Measurements from ENCODE around the gene FRK. TPM values are rescaled to one million over a fixed set of nuclear protein-coding genes. Genes with fewer than 3 reads are reported as not detected.

Gene FRK
- total RNA-seq, 2 donors from 2014 or later: 2.7 to 6.3 TPM

DNA sequence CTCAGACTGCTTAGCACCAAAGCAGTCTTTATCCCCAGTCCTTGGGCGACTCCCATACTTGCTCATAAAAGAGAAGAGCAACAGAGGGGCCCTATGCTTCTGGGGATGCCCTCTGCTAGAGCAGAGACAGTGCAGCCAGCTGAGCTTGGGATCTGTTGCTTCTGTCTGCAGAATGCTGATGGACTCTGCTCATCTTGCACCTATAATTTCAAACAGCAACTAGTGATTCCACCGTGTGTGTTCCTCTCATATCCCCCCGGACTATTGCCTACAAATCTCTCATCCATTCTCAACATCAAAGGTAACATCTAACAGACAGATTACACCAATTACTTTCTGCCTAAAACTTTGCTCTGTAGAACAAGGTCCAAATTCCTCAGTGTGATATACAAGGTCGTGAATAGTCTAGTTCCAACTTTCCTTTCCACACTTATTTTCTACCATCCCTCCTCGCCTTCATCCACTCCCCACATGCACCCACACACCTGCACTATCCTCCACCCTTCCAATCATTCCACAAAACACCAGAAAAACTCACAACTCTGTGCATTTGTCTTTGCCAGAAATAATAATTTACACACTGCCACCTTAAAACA lies 62.6 kb downstream of the FRK start:
- Histone ChIP-seq H3K9me3 (no peaks in the 10 kb centered on the region), H3K27ac (no peak overlapping the region), H3K27me3 (no peaks in the 10 kb centered on the region), H3K4me1 (no peaks in the 10 kb centered on the region), H3K36me3 (no peaks in the 10 kb centered on the region), H3K4me3 (no peak overlapping the region)
- no peak for DNase-seq (ENCODE audit: low spot score)
- TF ChIP-seq, protein P1, sequence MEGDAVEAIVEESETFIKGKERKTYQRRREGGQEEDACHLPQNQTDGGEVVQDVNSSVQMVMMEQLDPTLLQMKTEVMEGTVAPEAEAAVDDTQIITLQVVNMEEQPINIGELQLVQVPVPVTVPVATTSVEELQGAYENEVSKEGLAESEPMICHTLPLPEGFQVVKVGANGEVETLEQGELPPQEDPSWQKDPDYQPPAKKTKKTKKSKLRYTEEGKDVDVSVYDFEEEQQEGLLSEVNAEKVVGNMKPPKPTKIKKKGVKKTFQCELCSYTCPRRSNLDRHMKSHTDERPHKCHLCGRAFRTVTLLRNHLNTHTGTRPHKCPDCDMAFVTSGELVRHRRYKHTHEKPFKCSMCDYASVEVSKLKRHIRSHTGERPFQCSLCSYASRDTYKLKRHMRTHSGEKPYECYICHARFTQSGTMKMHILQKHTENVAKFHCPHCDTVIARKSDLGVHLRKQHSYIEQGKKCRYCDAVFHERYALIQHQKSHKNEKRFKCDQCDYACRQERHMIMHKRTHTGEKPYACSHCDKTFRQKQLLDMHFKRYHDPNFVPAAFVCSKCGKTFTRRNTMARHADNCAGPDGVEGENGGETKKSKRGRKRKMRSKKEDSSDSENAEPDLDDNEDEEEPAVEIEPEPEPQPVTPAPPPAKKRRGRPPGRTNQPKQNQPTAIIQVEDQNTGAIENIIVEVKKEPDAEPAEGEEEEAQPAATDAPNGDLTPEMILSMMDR (IDR thresholded peaks at IDR 0.05): no peak

DNA sequence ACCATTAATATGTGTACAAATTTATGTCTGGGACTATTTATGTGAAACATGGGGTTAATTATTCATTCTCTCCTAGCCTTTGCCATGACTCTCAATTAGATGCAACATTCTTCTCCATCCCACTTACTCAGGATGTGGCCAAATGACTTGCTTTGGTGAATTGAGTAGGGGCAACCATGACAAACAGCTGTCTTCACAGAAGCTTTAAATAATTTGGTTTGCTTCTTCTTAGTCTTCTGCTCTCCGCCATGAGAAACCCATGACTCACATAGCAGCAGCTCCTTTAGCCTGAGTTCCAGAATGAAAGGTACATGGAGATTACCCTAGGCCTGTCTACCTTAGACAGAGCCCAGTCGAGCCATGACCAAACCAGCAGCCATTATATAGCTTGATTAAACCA lies 74.7 kb downstream of the FRK start:
- Histone ChIP-seq H3K9me3 (peaks cover 0 to 3% of the 10 kb centered on the region in 2 donors), H3K27me3 (no peaks in the 10 kb centered on the region), H3K4me3 (no peak overlapping the region), H3K4me1 (no peaks in the 10 kb centered on the region), H3K36me3 (no peaks in the 10 kb centered on the region), H3K27ac (no peak overlapping the region)
- DNase-seq (ENCODE audit: low spot score): no peak
- TF ChIP-seq, protein P1 (IDR thresholded peaks at IDR 0.05): no peak

DNA sequence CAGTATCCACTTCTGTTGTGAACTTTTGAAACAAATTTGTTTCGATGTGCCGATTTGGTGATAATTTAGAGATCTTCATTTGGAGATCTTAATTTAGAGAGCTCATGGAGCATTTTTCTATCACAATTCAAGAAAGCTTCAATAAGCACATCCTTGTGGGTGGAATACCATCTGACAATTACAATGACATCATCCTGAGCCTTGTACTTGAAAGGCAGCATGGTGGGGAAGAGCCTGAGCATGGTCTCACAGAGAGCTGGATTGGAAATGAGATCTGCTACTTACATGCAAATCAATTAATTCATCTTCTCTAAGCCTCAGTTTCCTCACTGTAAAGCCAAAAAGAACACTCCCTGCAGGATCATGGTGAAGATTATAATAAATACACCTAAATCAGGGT lies 75.9 kb downstream of the FRK start:
- no peaks in the 10 kb centered on the region for H3K4me1 ChIP-seq
- no peaks in the 10 kb centered on the region for H3K27me3 ChIP-seq
- no peaks in the 10 kb centered on the region for H3K36me3 ChIP-seq
- DNase-seq (ENCODE audit: low spot score): no peak
- no peak overlapping the region for H3K4me3 ChIP-seq
- TF ChIP-seq, protein P1 (IDR thresholded peaks at IDR 0.05): no peak
- H3K27ac ChIP-seq: no peak overlapping the region
- H3K9me3 ChIP-seq: no peaks in the 10 kb centered on the region

DNA sequence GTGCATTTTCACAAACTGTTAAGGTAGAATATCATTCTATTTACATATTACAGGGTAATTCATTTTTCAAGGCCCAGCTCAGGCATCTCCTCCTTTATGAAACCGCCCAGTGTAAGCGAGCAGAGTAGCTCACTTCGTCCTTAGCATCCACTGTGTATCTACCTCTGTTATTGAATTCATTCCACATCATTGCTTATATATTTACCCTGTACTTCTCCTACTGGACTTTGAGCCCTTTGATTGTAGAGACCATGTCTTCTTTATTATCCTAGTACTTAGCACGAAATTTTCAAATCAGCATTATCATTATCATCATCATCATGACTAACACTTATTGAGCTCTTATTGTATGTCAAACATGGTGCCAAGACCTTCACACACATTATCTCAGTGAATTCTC lies 76.7 kb downstream of the FRK start:
- no peak overlapping the region for H3K4me3 ChIP-seq
- H3K36me3 ChIP-seq: no peaks in the 10 kb centered on the region
- TF ChIP-seq, protein P1 (IDR thresholded peaks at IDR 0.05): no peak
- H3K9me3 ChIP-seq: no peaks in the 10 kb centered on the region
- no peaks in the 10 kb centered on the region for H3K27me3 ChIP-seq
- no peak for DNase-seq (ENCODE audit: low spot score)
- no peaks in the 10 kb centered on the region for H3K4me1 ChIP-seq
- no peak overlapping the region for H3K27ac ChIP-seq

DNA sequence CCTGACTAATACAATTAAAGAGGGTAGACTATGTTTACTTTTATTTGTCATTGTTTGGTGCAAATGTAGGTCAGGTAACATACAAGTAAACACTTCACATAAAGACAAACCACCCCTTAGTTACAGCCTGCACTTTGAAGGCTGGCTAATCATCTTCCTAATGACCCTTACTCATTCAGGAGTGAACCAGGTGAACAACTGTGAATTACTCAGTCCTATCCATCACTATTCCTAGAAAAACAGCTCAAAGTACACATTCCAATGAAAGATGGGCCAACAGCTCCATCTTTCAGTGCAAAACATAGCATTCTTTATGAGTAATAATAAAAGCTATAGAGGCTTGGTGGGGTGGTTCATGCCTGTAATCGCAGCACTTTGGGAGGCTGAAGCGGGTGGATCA lies 78.2 kb downstream of the FRK start:
- no peaks in the 10 kb centered on the region for H3K27me3 ChIP-seq
- no peak for DNase-seq (ENCODE audit: low spot score)
- TF ChIP-seq, protein P1 (IDR thresholded peaks at IDR 0.05): no peak
- H3K4me1 ChIP-seq: no peaks in the 10 kb centered on the region
- H3K9me3 ChIP-seq: no peaks in the 10 kb centered on the region
- no peak overlapping the region for H3K4me3 ChIP-seq
- H3K27ac ChIP-seq: no peak overlapping the region
- no peaks in the 10 kb centered on the region for H3K36me3 ChIP-seq

DNA sequence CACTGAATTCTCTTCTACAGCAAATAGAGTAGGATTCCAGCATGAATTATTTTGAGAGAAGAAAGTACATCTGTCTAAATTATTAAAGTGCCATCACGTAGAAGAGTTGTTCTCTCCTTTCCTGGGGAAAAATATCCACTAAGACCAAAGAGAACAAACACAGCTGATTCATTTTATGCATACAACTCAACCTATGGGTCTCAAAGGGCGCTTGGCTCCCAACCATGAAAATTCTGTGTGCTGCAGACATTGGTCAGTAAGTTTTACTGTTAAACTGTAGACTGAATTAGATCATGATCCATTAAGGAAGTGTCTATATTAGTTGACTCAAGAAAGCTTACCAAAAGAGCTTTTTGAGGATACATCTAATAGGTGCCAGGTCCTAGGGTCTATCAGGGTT lies 83.5 kb downstream of the FRK start:
- H3K9me3 ChIP-seq: no peaks in the 10 kb centered on the region
- no peak for DNase-seq (ENCODE audit: low spot score)
- no peak overlapping the region for H3K4me3 ChIP-seq
- no peaks in the 10 kb centered on the region for H3K4me1 ChIP-seq
- TF ChIP-seq, protein P1 (IDR thresholded peaks at IDR 0.05): no peak
- H3K27ac ChIP-seq: no peak overlapping the region
- H3K27me3 ChIP-seq: no peaks in the 10 kb centered on the region
- no peaks in the 10 kb centered on the region for H3K36me3 ChIP-seq

Measured in right atrium auricular region (tissue), 2 donors.